Brain pericyte (primary cell): ENCODE results near the gene PPFIA4.
A peak's percentile ranks its signal among the peaks of the same experiment; 100 is the strongest.
"Not testable (repeated sequence)": the region's sequence is repeated elsewhere in the genome, so short reads cannot be mapped to it uniquely, and the experiment has no call there.

ENCODE experiments used
- DNase-seq: peaks from one replicate; pipeline ENCODE4 v3.0.0-alpha.2; 2012; ENCODE audit warnings: low read depth, low spot score

The PPFIA4 gene

DNA sequence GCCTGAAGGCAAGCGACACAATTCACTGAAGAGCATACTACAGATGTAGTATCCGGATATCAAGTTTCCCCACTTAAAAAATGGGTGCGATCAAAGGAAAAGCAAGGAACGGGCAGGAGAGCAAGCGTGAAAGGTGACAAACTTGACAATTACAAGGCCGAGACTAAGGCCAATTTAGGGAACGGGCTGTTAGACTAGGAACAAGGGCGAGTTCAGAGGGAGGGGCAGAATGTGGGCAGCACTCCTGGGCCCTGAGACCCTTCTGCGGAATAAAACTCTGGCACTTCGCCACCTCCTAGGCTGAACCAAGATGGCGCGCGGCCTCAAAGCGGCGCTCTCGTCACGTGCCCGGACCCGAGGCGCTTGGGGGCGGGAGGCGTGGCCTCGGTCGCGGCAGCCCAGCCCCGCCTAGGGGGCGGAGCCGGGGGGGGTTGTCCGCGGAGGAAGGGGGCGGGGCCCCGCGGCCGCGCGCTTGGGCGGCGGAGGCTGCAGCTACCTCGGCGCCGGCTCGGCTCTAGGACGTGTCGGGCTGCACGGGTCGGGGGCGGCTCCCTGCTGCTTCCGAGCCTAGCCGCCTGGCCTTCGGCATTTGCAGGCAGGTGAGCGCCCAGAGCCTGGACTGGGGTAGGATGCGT is at the start of gene PPFIA4:
TSS of gene PPFIA4 (plus strand) at position 461 of the 635 bp plus-strand sequence. CDS start 12,518 bp downstream, outside the sequence.
- no peak for DNase-seq

DNA sequence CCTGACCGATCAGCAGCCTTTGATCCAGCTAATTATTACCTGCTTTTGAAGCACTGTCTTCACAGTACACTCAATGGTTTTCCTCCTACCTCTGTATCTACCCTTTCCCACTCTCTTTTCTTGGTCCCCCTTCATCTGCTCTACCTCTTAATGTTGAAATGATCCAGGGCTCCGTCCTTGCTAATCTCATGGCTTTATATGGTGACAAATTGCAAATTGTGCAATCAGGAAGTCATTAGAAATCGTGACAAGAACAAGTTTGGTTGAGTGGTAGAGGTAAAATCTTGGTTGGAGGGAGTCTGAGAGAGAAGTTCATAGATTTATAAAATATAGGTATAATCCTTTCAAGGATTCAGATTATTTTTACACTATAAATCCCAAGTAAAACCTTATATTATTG is 49.7 kb upstream of the PPFIA4 start:
- DNase-seq, result no peak

- no peak for DNase-seq
These were observed 46.8 kb upstream of the PPFIA4 start for GRCh38 chr1:202979459-202979858.

- DNase-seq, result no peak
These were observed 44.4 kb upstream of the PPFIA4 start for GRCh38 chr1:202981939-202982338.

DNA sequence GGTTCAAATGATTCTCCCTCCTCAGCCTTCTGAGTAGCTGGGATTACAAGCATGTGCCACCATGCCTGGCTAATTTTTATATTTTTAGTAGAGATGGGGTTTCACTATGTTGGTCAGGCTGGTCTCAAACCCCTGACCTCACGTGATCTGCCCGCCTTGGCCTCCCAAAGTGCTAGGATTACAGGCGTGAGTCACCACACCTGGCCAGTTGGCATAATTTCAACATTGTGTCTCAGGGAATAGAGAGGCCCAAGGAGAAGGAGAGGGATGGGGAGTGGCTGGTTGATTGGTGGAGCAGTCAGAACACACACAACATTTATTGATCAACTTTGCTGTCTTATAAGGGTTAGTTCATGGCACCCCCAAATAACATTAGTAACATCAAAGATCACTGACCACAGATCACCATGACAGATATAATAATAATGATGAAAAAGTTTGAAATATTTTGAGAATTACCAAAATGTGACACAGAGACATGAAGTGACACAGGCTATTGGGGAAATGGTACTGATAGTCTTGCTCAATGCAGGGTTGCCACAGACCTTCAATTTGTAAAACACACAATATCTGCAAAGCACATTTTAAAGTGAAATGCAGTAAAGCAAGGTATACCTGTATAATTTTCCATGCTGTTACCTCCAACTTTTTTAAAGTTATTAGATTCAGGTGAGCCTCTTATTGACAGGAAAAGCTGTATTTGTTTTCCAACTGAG is 43.4 kb upstream of the PPFIA4 start:
- DNase-seq, result no peak

DNA sequence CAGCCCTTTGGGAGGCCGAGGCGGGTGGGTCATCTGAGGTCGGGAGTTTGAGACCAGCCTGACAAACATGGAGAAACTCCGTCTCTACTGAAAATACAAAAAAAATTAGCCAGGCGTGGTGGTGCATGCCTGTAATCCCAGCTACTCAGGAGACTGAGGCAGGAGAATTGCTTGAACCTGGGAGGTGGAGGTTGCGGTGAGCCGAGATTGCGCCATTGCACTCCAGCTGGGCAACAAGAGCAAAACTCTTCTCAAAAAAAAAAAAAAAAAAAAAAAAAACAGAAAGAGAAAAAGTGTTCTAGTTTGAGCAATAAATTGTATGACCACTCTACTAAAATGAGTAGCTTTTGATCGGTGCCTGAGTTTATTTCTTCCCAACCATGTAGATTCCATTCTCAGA is 40.2 kb upstream of the PPFIA4 start:
- DNase-seq, result not testable (repeated sequence)

DNA sequence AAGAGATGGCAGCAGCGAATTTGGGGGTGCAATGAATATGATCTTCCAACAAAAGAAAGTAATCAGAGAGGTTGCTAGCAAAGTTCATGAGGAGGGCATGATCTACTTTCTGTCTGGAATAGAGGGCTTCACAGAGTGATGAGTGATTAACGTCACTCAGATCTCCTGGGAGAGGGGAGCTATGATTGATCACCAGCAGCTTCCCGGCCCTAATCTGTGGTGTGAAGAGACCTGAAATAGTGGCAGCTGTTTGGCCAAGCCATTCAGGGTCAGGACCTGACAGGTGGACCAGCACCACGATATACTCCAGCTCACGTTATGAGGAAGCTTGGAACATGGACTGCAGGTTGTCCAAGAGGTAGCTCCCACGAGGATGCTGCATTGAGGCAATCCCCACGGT is 39.0 kb upstream of the PPFIA4 start:
- DNase-seq, result no peak

GRCh38 chr1:202987922-202988583 is 38.2 kb upstream of the PPFIA4 start:
- DNase-seq, result no peak

DNA sequence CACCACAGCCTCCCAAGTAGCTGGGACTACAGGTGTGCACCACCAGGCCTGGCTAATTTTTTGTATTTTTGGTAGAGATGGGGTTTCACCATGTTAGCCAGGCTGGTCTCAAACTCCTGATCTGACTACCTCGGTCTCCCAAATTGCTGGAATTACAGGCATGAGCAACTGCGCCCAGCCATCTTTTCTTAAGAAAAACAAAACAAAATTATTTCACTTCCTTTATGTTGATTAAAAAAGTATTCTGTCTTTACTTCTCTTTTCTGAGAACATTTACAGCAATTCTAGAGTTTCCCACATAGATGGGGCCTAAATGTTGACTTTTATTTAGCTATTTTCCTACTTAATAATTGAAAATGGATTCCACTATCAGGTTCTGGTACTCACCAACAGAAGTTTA is 36.4 kb upstream of the PPFIA4 start:
- no peak for DNase-seq

GRCh38 chr1:202991112-202991511 is 35.2 kb upstream of the PPFIA4 start:
- no peak for DNase-seq

- DNase-seq, result no peak
These were observed 31.5 kb upstream of the PPFIA4 start for GRCh38 chr1:202994756-202995155.

DNA sequence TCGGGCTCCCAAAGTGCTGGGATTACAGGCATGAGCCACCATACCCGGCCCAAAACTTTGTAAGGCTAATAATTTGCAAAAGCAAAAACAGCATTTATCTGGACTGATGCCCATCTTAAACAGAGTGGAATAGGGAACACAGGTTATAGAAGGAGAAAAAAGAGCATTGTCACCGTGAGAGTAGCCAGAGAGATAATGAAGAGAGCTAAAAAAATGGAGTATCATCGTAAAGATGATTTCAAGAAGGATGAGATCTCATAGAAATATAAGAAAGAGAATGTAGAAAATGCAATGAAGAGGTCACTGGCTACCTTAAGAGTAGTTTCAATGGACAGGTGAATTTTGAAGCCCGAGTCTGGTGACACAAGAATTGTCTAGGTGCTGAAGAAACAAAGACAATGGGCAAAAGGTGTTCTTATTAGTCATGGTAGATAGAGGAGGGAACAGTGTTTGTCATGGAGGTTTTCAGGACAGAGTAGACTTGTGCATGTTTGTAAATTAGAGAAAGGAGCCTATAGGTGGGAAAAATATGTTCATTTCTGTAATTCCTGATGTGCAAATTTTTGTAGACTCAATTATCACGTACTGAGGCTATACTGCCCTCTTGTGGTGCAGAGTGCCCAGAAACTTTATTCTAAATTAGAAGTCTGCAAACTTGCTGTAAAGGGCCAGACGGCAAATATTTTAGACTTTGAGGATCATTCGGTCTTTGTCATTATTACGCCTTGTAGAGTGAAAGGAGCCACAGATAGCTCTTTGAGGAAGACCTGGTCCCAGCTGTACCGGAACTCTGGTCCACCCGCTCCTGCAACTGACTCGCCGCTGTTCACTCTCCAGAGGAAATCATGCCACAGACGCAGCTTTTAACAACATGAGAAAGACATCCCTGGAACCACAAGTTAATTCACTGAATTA is 27.2 kb upstream of the PPFIA4 start:
- no peak for DNase-seq

GRCh38 chr1:203000217-203000944 is 25.9 kb upstream of the PPFIA4 start:
- no peak for DNase-seq

GRCh38 chr1:203001986-203002385 is 24.3 kb upstream of the PPFIA4 start:
- no peak for DNase-seq

DNA sequence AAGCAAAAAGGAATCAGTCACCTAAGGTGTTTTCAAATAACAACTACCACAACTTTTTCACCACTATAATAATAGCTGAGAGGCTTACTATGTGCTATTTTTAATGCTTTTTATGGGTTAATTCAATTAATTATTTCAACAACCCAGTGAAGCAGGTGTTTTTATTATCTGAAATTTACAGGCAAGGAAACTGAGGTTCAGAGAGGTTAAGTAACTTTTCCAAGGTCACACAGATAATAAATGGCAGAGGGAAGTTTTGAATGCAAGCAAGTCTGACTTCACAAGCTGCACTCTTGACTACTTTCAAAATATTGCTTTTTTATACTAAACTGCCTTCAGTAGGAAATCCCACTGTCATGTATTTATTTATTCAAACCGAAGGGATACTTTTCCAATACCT is 23.3 kb upstream of the PPFIA4 start:
- DNase-seq, result no peak

GRCh38 chr1:203005395-203006142 is 20.7 kb upstream of the PPFIA4 start:
- not testable (repeated sequence) for DNase-seq

- DNase-seq, result peak; percentile 89
These were observed 19.1 kb upstream of the PPFIA4 start, which contains the start of gene TMEM183A for GRCh38 chr1:203006948-203007871. TMEM183A (plus strand) TSS chr1:203007374; CDS start chr1:203007466, 92 bp downstream.

- DNase-seq, result no peak
These were observed 17.1 kb upstream of the PPFIA4 start for GRCh38 chr1:203009185-203009584.

DNA sequence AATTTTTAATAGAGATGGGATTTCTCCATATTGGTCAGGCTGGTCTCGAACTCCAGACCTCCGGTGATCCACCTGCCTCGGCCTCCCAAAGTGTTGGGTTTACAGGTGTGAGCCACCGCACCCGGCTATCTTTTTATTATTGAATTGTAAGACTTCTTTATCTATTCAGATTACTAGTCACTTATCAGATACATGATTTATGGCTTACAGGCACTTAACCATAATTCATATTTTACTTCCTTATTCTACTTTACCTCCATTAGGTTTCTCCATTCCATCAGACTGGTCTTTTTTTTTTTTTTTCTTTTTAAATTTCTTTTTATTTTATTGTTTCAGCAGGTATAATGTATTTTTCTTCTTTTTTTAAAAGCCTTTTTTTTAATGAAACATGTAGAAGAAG is 14.7 kb upstream of the PPFIA4 start:
- DNase-seq, result no peak
